HL-60 (cell line): ENCODE measurements around the gene INSIG1.

Source experiments
- CTCF ChIP-seq: IDR thresholded peaks from one replicate; pipeline ENCODE4 v1.5.1; 2011; ENCODE audit warnings: low read length, control low read depth, inconsistent platforms; ENCODE audit not compliant: insufficient read depth
- GABPA ChIP-seq: IDR thresholded peaks from 2 replicates; pipeline ENCODE4 v1.6.1; 2012; ENCODE audit warnings: low read depth
- POLR2AphosphoS5 ChIP-seq: IDR thresholded peaks from 2 replicates; pipeline ENCODE4 v1.6.1; 2012; ENCODE audit warnings: low read depth
- REST ChIP-seq: IDR thresholded peaks from 2 replicates; pipeline ENCODE4 v1.6.1; 2012; ENCODE audit warnings: low read depth; ENCODE audit not compliant: insufficient replicate concordance
- SPI1 ChIP-seq: IDR thresholded peaks from 2 replicates; pipeline ENCODE4 v1.6.1; 2012; ENCODE audit warnings: low read depth, mild to moderate bottlenecking, borderline replicate concordance

- TF ChIP-seq CTCF, result no peak
- TF ChIP-seq POLR2AphosphoS5, result no peak
- TF ChIP-seq SPI1, result no peak
- TF ChIP-seq REST, result no peak
- TF ChIP-seq GABPA, result no peak
These were observed 34.0 kb upstream of the INSIG1 start for GRCh38 chr7:155263581-155264143.
